Right lobe of liver (tissue), 4 donors: Measurements from ENCODE around the gene TMEM125.

Experiments used
- POLR2A ChIP-seq: fragments of 450-650 bp; IDR thresholded peaks from one replicate; pipeline ENCODE4 v1.6.1; 2017; ENCODE audit warnings: antibody characterized with exemption, mild to moderate bottlenecking
- TF ChIP-seq, protein P1 (sequence below), 4 donors: fragments of 200-600 bp in 3 of 4; fragments of 450-650 bp in 1 of 4; IDR thresholded peaks; one replicate each; pipeline versions ENCODE4 v1.5.1 to v1.8.0; 2016 to 2022; ENCODE audit warnings: antibody characterized with exemption in 4 of 4, mild to moderate bottlenecking in 2 of 4
- donor health status: DM: no; HTN: no; CAD: no.
- donor health status: DM: no; HTN: no; CAD: no.
- donor health status: DM: no; HTN: yes; CAD: no.

GRCh38 chr1:43322506-43322905, 52.7 kb downstream of the TMEM125 start:
- TF ChIP-seq, protein P1, sequence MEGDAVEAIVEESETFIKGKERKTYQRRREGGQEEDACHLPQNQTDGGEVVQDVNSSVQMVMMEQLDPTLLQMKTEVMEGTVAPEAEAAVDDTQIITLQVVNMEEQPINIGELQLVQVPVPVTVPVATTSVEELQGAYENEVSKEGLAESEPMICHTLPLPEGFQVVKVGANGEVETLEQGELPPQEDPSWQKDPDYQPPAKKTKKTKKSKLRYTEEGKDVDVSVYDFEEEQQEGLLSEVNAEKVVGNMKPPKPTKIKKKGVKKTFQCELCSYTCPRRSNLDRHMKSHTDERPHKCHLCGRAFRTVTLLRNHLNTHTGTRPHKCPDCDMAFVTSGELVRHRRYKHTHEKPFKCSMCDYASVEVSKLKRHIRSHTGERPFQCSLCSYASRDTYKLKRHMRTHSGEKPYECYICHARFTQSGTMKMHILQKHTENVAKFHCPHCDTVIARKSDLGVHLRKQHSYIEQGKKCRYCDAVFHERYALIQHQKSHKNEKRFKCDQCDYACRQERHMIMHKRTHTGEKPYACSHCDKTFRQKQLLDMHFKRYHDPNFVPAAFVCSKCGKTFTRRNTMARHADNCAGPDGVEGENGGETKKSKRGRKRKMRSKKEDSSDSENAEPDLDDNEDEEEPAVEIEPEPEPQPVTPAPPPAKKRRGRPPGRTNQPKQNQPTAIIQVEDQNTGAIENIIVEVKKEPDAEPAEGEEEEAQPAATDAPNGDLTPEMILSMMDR (IDR thresholded peaks at IDR 0.05) = no peak
- no peak for TF ChIP-seq POLR2A
